HUDEP-2 (cell line): ENCODE results near the gene KDSR.

Experiments used
- DNase-seq, 76 experiments: peaks; one replicate each; lab custom pipeline; 2025; ENCODE audit not compliant: unreplicated experiment in 76 of 76; lab: John Stamatoyannopoulos, UW

The KDSR gene

GRCh38 chr18:63307551-63308200 lies 59.3 kb downstream of the KDSR start:
- DNase-seq = no peak

- DNase-seq = no peak
Observed at GRCh38 chr18:63306819-63307550, 60.0 kb downstream of the KDSR start.

- DNase-seq = no peak
Observed at GRCh38 chr18:63306249-63306648, 60.8 kb downstream of the KDSR start.

- DNase-seq = no peak
Observed at GRCh38 chr18:63303547-63303946, 63.5 kb downstream of the KDSR start.

- no peak for DNase-seq
Observed at GRCh38 chr18:63302636-63303405, 64.2 kb downstream of the KDSR start.

- DNase-seq = no peak
Observed at GRCh38 chr18:63302220-63302619, 64.8 kb downstream of the KDSR start.

- DNase-seq = no peak
Observed at GRCh38 chr18:63301434-63301833, 65.6 kb downstream of the KDSR start.

GRCh38 chr18:63299837-63300745 lies 66.9 kb downstream of the KDSR start:
- DNase-seq = no peak

GRCh38 chr18:63298400-63299365 lies 68.3 kb downstream of the KDSR start:
- DNase-seq = no peak

GRCh38 chr18:63297687-63298399 lies 69.2 kb downstream of the KDSR start:
- DNase-seq = no peak

GRCh38 chr18:63293935-63294334 lies 73.1 kb downstream of the KDSR start:
- DNase-seq = no peak

- no peak for DNase-seq
Observed at GRCh38 chr18:63292831-63293683, 73.9 kb downstream of the KDSR start.

- no peak for DNase-seq
Observed at GRCh38 chr18:63291278-63291677, 75.7 kb downstream of the KDSR start.

- DNase-seq = no peak
Observed at GRCh38 chr18:63290821-63291200, 76.2 kb downstream of the KDSR start.

- DNase-seq = no peak
Observed at GRCh38 chr18:63290166-63290820, 76.7 kb downstream of the KDSR start.

- DNase-seq = no peak
Observed at GRCh38 chr18:63288311-63288710, 78.7 kb downstream of the KDSR start.

GRCh38 chr18:63287691-63288220 lies 79.2 kb downstream of the KDSR start:
- no peak for DNase-seq
